ENCODE data around the gene DLX2. TPM values are rescaled to one million over a fixed set of nuclear protein-coding genes. Genes with fewer than 3 reads are reported as not detected.
A peak's percentile ranks its signal among the peaks of the same experiment; 100 is the strongest.

DLX2 gene
- total and polyA plus RNA-seq, 2 of the 13 experiments (the other 11 are each of a cell fraction or from before 2014, with no cell fraction given), result 0.07 to 0.15 TPM

GRCh38 chr2:172102391-172103359 is at the start of gene DLX2 (continued):
- TF ChIP-seq TOPORS (CRISPR knock-in tag; IDR thresholded peaks at IDR 0.05), result 0 out of 2 replicates have a peak, but pooled peaks have one; percentile 64
- no peak for TF ChIP-seq ZNF3 (CRISPR knock-in tag; IDR thresholded peaks at IDR 0.05)
- TF ChIP-seq SOX13 (IDR thresholded peaks at IDR 0.05), result no peak
- 0 out of 4 replicates have a peak, but pooled peaks of 1 of the 2 experiments have one; percentile 25 for TF ChIP-seq SOX13 (CRISPR knock-in tag; conservative IDR thresholded peaks at IDR 0.05 in 1 of 2, IDR thresholded peaks at IDR 0.05 in 1 of 2)
- no peak for TF ChIP-seq BCLAF1 (IDR thresholded peaks at IDR 0.05)
- no peak for TF ChIP-seq ZFP36 (IDR thresholded peaks at IDR 0.05; ENCODE audit: borderline replicate concordance, low read depth, low read length, partially characterized antibody)
- no peak for TF ChIP-seq ZNF550 (CRISPR knock-in tag; IDR thresholded peaks at IDR 0.05; ENCODE audit: borderline replicate concordance)
- TF ChIP-seq KLF13 (CRISPR knock-in tag; IDR thresholded peaks at IDR 0.05), result 0 out of 2 replicates have a peak, but pooled peaks have one; percentile 34
- TF ChIP-seq KAT7 (CRISPR knock-in tag; IDR thresholded peaks at IDR 0.05; ENCODE audit: borderline replicate concordance), result no peak
- TF ChIP-seq RXRB (CRISPR knock-in tag; IDR thresholded peaks at IDR 0.05; ENCODE audit: borderline replicate concordance), result peak; percentile 69
- no peak for TF ChIP-seq GABPA (IDR thresholded peaks at IDR 0.05; ENCODE audit: low read depth, low read length)
- no peak for TF ChIP-seq GABPA (CRISPR knock-in tag; IDR thresholded peaks at IDR 0.05; ENCODE audit: low read depth)
- TF ChIP-seq, protein P1, sequence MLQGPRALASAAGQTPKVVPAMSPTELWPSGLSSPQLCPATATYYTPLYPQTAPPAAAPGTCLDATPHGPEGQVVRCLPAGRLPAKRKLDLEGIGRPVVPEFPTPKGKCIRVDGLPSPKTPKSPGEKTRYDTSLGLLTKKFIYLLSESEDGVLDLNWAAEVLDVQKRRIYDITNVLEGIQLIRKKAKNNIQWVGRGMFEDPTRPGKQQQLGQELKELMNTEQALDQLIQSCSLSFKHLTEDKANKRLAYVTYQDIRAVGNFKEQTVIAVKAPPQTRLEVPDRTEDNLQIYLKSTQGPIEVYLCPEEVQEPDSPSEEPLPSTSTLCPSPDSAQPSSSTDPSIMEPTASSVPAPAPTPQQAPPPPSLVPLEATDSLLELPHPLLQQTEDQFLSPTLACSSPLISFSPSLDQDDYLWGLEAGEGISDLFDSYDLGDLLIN (CRISPR knock-in tag; IDR thresholded peaks at IDR 0.05; ENCODE audit: borderline replicate concordance), result peak; percentile 91; the same call in 1 of the 2 replicates
- no peak for TF ChIP-seq ZNF570 (CRISPR knock-in tag; IDR thresholded peaks at IDR 0.05; ENCODE audit: borderline replicate concordance)
- TF ChIP-seq ZNF382 (CRISPR knock-in tag; IDR thresholded peaks at IDR 0.05; ENCODE audit: borderline replicate concordance), result no peak
- peak; percentile 95 for TF ChIP-seq ZBTB43 (CRISPR knock-in tag; conservative IDR thresholded peaks at IDR 0.05)
- TF ChIP-seq, protein P2, sequence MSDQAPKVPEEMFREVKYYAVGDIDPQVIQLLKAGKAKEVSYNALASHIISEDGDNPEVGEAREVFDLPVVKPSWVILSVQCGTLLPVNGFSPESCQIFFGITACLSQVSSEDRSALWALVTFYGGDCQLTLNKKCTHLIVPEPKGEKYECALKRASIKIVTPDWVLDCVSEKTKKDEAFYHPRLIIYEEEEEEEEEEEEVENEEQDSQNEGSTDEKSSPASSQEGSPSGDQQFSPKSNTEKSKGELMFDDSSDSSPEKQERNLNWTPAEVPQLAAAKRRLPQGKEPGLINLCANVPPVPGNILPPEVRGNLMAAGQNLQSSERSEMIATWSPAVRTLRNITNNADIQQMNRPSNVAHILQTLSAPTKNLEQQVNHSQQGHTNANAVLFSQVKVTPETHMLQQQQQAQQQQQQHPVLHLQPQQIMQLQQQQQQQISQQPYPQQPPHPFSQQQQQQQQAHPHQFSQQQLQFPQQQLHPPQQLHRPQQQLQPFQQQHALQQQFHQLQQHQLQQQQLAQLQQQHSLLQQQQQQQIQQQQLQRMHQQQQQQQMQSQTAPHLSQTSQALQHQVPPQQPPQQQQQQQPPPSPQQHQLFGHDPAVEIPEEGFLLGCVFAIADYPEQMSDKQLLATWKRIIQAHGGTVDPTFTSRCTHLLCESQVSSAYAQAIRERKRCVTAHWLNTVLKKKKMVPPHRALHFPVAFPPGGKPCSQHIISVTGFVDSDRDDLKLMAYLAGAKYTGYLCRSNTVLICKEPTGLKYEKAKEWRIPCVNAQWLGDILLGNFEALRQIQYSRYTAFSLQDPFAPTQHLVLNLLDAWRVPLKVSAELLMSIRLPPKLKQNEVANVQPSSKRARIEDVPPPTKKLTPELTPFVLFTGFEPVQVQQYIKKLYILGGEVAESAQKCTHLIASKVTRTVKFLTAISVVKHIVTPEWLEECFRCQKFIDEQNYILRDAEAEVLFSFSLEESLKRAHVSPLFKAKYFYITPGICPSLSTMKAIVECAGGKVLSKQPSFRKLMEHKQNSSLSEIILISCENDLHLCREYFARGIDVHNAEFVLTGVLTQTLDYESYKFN (CRISPR knock-in tag; conservative IDR thresholded peaks at IDR 0.05), result no peak
- TF ChIP-seq ELK4 (CRISPR knock-in tag; IDR thresholded peaks at IDR 0.05; ENCODE audit: borderline replicate concordance), result peak; percentile 57; the same call in 1 of the 2 replicates
